Measurements from ENCODE around the gene NAXD. TPM values are rescaled to one million over a fixed set of nuclear protein-coding genes. Genes with fewer than 3 reads are reported as not detected.

The NAXD gene
- total RNA-seq, 2 donors from 2014 or later = 19.5 to 21.7 TPM

DNA sequence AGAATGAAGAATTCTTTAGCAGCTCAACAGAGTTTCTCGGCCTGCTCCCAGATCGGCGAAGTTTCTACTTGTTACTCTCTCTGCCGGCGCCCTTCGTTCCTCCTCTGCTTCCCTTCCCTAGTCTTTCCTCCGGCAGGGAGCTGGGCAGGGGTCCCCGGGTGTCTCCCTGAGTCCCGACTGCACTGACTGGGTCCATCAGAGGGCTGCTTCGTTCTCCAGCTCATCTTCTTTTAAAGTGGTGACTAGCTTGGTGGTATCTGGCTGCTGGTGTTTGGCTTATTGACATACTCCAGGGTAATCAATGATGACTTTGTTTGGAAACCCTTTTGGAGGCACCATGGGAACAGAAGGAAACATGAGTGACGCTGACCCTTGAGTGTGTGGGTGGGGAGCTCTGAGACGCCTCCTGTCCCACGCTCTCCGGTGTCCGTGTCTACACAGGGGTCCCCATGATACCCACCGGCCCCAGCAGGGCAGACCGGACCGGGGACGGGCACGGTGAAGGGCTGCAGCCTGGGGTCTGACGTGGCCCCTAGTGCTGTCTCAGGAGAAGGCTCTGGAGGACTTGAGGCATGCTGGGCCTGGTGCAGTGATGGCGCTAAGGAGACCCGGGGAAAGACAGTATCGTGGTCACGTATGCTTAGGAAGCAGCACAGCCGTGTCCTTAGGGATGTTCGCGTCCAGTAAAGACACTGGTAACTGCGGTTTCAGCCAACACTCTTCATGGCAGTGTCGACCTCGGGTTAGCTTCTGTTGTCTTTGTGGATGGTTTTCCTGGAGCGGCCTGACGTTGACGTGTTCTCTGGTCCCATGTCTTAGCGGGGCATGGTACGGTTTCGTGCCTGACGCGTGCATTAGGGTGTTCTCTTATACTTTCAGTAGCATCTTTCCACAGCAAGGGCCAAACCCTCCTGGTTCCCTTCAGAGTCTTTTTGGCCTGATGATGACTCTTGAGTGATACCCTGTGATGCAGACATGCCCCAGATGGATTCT lies 23.8 kb downstream of the NAXD start:
- DNase-seq (ENCODE audit: low spot score) = peak; percentile 74
- intact Hi-C loops (cut with DNase I) = loop anchor here in 1 of 2 donors (10.0 kb wide), 1 partner anchor 164 kb away; no protein-coding TSS in a partner anchor

DNA sequence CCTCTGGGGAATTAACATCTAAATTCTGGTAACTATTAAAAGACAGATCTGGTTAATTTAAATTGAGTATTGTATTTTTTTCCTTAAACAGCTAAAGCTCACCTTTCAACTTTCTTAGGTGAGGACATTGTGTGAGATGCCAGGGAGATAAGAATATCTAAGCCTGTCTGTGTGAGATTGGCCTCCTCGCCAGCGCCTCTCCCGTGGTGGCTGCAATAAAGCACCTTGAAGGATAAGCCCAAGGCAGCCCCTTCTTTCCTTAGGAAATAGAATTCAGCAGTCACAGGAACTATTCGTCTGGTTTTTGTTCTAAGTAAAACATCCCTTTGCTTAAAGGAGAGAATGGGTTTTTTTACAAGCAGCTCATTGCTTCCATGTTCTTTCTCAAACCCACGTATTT lies 24.6 kb downstream of the NAXD start:
- DNase-seq (ENCODE audit: low spot score) = peak; percentile 63
- intact Hi-C loops (cut with DNase I) = loop anchor here in 1 of 2 donors (10.0 kb wide), 1 partner anchor 165 kb away; no protein-coding TSS in a partner anchor

DNA sequence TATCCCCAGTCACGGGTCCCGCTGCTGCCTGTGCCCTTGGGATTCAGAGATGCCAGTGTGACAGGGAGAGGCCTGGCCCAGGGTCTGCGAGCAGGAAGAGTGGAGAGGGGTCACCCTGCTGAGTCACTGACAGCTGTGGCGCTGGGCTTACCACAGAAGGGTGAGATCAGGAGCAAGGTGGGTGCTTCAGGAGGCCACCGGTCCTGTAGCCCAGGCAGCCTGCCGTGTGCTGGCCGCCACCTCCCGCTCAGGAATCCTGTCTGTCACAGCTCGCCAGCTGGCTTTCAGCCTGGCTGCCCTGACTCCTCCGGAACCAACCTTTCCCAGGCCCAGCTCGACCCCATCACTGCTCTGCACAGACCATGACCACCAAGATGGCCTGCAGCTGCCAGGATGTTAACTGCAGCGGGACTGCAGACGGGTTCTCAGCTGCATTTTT lies 25.3 kb downstream of the NAXD start:
- DNase-seq (ENCODE audit: low spot score) = peak; percentile 83
- intact Hi-C loops (cut with DNase I) = no loop called here

DNA sequence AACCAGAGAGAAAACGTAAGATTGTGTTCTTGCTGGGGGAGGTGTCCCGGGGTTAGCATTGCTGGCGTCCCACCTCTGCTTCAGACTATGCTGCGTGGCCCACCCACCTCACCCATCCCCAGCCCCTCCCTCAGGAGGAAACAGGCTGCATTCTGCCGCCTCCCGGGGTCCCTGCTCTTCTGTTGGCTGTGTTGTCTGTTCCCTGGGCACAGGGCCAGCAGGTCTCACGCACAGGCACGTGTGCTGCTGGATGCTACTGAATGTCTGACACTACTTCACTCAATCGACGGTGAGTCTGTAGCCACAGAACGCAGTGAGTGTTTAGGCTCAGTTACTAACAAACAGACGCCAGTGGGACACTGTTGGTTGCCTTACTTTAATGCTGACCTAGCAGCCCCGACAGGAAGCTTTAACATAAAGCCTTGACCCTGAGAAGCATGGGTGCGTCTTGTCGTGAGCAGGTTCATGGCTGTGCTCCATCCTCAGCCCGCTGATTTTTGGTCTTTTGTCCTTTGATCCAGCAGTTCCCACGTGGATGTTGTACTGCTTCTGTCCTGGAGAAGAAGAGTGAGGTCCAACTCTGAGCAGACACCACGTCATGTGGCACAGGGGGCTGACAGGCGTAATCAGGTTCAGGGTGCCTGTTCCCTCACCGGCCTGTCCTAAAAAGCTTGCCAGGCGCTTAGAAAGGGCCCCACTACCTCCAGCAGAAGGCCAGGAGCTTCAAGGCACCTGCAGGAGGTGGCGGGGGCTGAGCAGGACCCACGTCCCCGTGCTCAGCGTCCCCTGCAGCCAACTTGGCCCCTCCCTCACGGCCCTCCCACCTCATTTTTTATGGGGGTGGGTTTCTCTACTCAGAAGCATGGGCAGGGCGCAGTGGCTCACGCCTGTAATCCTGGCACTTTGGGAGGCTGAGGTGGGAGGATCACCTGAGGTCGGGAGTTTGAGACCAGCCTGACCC lies 26.0 kb downstream of the NAXD start:
- DNase-seq (ENCODE audit: low spot score) = peak; percentile 77
- intact Hi-C loops (cut with DNase I) = no loop called here

DNA sequence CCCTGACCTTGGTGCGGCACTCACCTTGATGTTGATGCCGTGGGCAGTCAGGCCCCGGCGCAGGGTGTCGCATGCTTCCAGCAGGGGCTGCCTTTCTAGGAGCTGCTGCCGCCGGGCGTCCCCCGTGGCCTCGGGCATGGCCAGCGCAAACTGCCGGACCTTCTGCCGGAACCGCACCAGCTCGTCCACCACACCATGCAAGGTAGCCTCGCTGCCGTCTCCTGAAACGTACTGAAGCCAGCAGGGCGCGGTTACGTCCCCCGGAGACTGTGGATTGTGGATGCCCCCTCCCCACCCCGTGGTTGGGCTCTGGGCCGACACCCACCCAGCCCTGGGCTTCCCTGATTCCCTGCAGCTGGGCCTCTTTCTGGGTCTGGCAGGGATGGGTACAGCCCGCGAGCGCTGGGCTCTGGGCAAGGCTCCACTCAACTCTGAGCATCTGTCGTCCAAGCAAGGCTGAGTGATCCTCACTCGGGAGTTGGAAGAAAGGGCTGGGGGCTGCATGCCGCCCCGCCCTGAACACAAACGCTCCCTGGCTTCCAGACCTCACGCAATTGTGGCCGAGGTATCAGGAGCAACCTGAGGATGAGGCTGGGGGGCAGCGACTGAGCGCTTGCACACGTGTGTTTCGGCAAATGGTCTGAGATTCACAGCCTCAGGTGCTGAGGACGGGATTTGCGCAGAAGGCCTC lies 27.1 kb downstream of the NAXD start:
- intact Hi-C loops (cut with DNase I) = no loop called here
- DNase-seq (ENCODE audit: low spot score) = peak; percentile 76

DNA sequence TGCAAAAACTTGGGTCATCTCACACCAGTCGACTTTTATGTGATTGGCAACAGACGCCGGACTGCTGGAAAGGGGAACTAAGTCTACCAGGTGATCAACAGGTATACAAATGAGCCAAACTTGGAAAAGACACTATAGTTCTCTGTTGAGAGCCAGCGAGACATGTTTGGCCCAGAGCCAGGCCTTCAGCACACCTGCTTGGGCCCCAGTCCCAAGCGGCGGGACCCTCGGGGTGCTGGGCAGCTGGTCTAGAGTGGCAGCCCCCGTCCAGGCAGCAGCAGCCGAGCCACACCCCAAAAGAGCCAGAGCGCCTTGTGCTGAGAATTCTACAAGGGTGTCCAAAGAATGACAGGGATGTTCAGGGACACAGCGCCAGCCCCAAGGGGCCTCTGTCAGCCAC lies 28.0 kb downstream of the NAXD start:
- peak; percentile 47 for DNase-seq (ENCODE audit: low spot score)
- intact Hi-C loops (cut with DNase I) = no loop called here

DNA sequence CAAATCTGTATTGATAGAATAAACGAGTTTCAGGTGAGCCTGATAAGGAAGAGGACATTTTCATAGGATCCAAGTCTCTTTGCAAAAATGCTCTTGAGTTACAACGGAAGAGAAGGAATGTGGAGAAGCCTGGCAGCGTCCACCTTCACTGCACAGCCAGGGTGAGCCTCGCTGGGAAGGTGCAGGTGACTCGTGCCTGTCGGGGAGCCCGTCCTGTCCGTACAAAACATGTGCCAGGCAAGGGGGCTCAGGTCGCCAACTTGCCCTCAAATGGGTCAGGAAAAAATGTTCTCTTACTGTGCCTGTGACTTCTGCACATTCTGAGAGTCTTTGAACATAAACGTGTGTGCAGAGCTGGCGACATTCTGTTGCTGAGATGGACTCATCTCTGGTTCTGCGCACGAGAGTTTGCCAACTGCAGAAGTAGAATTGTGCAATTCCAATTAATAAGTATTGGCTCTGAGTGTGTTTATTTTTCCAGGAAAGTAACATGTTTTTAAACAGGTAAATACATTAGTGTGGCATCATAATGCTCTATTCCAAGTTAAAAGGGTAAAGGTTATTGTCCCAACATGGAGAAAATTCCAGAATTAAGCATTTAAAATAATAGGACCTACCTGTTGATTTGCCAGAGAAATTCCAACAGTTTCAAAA lies 28.6 kb downstream of the NAXD start:
- DNase-seq (ENCODE audit: low spot score) = peak; percentile 68

DNA sequence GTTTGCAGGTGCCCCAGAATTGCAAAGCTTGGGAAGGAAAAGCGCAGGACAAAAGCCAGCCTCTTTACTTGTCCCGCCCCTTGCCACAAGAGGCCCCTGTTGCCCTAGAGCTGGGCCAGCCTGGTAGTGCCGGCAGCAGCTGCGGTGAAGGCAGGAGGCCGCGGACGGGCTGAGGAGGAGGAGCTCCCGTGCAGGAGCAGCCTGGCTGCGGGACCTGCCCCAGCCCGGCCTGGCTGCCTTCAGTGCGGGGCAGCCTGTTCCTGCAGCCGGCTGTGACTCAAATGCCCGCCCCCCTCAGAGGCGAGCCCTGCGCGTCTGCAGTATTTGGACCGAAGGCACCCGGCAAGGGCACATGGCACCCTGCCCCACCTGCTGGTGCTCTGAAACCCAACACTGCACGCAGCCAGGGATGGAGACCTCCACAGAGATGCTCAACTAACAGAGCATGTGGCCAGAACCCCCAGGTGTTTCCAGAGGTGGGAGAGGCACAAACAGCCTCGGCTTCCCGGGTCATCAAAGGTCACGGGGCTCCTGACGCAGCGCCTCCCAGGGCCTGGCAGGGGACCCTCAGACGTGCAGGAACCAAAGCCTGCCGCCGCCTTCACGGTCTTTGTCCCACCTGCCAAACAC lies 29.7 kb downstream of the NAXD start:
- peak; percentile 83 for DNase-seq (ENCODE audit: low spot score)
- intact Hi-C loops (cut with DNase I) = no loop called here

More for the DNA sequence above, 28.6 kb downstream of the NAXD start:
- intact Hi-C loops (cut with DNase I) = no loop called here

DNA sequence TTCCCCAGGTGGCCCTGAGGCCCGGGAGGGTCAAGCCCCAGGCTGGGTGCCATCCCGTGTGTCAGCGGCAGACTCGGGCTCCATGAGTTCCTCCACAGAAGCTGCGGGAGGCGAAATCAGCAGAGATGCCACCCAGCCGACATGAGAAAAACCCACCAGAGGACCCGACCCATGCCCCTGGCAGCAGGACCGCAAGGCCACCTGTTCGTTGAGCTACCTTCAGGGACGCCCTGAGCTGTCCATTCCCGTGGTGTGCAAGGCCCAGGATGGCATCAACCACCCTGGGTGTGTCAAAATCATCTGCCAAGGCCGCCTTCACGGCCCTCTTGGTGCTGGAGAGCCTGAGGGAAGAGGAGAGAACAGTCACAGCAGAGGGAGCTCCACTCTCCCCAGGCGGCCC lies 30.4 kb downstream of the NAXD start:
- intact Hi-C loops (cut with DNase I) = no loop called here
- peak; percentile 78 for DNase-seq (ENCODE audit: low spot score)

DNA sequence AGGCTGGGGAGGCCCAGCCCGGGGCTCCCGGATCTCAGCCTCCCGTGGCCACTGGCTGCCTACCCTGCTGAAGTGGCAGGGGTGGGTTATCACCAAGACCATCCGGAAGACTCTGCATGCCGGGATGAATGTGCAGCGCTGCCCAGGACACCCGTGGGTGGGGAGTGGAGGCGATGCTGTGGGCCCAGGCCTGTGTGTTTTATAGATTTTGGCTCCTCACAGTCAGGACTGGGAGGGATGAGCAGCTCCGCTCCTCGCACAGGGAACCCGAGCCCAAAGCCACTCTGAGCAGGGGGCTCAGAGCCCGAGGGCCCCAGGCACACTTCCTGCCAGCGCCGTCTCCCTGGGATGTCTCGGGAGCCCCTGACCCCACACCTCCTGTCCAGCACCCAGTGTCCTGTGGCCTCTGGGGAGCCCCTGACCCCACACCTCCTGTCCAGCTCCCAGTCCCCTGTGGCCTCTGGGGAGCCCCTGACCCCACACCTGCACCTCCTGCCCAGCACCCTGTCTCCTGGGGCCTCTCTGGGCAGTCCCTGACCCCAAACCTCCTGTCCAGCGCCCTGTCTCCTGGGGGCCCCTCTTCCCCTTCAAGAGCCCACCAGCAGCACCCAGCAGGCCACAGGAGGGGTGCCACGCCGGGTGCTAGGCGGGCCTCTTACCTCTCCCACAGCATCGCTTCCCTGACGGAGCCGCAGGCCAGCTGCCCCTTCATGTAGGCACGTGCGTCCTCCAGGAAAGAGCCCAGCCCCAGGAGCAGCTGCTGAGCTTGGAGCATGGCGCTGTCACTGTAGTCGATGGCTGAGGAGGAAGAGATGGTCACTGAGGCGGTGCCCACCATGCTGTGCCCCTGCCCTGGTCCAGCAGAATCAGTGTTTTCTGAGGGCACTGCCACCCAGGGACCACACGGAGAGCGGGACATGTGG lies 31.4 kb downstream of the NAXD start:
- peak; percentile 68 for DNase-seq (ENCODE audit: low spot score)
- intact Hi-C loops (cut with DNase I) = no loop called here

DNA sequence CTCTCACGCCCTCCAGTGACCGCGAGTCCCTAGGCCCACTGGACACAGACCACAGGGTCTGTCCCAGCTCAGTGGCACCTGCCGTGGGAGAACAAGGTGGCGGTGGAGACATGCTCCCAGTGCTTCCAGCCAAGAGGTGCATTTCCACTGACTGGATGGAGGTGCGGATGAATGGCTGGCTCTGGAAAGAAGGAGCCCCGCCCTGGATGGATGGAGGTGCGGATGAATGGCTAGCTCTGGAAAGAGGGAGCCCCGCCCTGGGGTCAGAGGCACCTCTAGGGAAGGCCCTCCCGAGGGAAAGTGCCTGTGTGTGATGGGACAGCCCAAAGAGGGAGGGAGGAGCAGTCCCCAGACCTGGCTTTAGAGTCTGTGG lies 32.0 kb downstream of the NAXD start:
- intact Hi-C loops (cut with DNase I) = no loop called here
- peak; percentile 57 for DNase-seq (ENCODE audit: low spot score)

DNA sequence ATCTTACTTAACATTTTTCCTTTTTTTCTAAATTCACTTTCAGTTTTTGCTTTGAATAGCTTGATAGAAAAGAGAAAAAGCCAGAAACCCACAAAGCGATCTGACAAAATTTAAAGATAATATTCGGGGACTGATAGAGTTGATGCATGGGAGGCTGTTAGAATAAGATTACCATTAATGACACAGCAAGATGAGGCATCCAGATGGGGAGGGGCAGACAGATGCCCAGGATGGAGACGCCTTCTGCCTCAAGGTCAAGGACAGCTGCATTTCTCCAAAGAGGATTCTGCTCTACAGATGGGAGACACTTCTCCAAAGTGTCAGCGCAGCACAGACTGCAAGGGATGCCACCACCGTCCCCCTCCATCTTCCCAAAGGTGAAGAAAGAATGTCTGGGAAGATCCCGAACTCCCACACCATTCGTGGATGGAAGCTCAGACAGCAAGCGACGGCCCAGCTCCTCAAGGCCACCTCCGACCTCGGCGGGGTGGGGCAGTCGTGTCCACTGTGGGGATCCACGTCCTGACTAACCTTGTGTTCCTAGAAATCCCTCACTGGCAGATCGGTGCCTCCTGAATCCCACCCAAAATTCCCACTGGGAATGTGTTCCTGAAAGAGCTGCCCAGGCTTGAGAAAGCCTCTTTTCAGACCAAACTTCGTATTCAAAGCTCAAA lies 32.9 kb downstream of the NAXD start:
- DNase-seq (ENCODE audit: low spot score) = peak; percentile 61
- intact Hi-C loops (cut with DNase I) = no loop called here

DNA sequence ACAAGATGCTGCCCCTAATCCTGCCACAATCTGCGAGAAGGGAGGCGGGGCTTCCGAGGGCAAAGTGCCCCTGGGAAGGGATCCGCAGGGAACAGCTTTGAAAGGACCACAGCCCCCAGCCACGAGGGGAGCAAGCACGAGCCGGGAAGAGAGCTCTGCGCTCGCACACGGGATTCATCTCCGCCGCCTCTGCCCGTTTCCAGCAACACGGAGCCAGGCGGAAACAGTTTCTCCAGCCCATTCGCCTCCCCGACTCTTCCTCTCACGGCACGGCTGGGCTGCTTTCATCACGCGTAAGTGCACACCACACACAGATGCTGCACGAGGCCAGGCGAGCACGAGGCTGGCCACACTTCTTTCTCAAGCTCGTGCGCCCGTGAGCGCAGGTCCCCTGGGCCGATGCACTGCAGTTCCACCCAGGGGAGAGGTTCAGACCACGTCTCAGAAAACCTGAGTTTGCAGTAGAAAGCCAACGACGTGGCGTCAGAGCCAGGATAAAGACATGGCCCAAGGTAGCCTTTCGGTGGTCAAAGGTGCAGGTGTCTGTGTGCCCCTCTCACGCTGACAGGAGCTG lies 33.6 kb downstream of the NAXD start:
- peak; percentile 70 for DNase-seq (ENCODE audit: low spot score)
- intact Hi-C loops (cut with DNase I) = no loop called here

DNA sequence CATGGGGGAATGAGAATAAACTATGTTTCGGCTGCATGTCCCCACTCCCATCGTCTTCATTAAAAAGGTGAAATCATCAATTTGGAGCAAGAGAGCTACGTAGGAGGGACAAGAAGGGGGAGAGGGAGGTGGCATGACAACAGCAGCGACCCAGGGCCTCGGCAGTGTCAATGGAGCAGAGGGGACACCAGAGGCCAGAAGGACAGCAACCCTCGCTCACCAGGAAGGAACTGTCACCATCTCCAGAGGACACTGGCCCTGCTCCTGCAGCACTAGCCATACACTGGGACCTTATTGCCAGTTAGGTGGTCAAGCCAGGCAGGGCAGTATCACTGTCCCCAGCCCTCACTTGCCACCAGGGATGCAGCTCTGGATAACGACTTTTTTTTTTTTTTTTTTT lies 34.2 kb downstream of the NAXD start:
- no peak for DNase-seq (ENCODE audit: low spot score)
- intact Hi-C loops (cut with DNase I) = no loop called here

DNA sequence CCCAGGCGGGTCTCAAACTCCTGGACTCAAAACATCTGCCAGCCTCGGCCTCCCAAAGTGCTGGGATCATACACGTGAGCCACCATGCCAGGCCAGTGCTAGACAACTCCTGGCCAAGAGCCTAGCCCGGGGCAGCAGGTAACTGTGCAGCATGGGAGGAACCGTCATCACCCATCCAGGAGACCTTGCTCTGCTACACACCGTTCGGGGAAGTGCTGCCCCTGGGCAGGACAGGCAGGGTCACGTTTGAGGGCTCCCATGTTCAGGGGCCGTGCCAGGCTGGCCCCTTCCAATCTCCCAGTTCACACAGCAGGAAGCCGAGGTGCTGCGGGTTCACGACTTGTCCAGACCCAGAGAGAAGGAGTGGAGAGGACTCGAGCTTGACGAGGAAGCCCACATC lies 35.1 kb downstream of the NAXD start:
- intact Hi-C loops (cut with DNase I) = no loop called here
- DNase-seq (ENCODE audit: low spot score) = peak; percentile 77

DNA sequence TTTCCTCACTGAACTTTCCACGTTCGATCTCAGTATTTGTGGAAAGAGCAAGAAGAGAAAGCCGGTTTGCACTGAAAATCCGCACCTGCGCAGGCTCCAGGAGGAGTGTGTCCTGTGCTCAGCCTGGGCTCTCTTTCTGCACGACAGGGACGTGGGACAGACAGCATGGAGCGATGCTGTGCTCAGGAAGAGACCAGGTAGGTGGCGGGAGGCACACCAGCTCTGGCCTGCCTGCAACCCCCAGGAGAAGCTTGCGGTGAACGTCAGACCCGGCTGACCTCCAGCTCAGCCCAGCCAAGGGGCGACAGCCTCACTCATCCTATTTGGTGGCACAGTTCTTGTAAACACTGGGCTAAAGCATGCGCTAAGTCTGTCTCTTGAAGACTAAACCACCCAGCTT lies 35.9 kb downstream of the NAXD start:
- peak; percentile 56 for DNase-seq (ENCODE audit: low spot score)
- intact Hi-C loops (cut with DNase I) = no loop called here

Data from posterior vena cava (tissue), 2 donors.